HepG2 (cell line): ENCODE results near the gene SEC61G. TPM values are rescaled to one million over a fixed set of nuclear protein-coding genes. Genes with fewer than 3 reads are reported as not detected.

Source experiments
- AGO2 ChIP-seq: fragments of 200-400 bp; formaldehyde crosslinking; optimal IDR thresholded peaks from 2 replicates; pipeline ENCODE3; 2017; ENCODE audit warnings: mild to moderate bottlenecking, low read depth, low read length, moderate library complexity
- MEIS1 ChIP-seq: sonication (generic); formaldehyde crosslinking; IDR thresholded peaks from 2 replicates; pipeline ENCODE4 v1.9.0; 2021; ENCODE audit warnings: mild to moderate bottlenecking, missing genetic modification reagents, moderate library complexity, borderline replicate concordance
- ZFP41 ChIP-seq: sonication (generic); formaldehyde crosslinking; IDR thresholded peaks from 2 replicates; pipeline ENCODE4 v1.4.0; 2020; ENCODE audit warnings: mild to moderate bottlenecking, missing genetic modification reagents, borderline replicate concordance
- ZNF101 ChIP-seq: sonication (generic); formaldehyde crosslinking; IDR thresholded peaks from 2 replicates; pipeline ENCODE4 v1.4.0; 2020; ENCODE audit warnings: mild to moderate bottlenecking, low read depth, missing genetic modification reagents, borderline replicate concordance
- ZNF3 ChIP-seq: IDR thresholded peaks from 2 replicates; pipeline ENCODE4 v1.7.0; 2017; ENCODE audit warnings: inconsistent platforms
- ZNF431 ChIP-seq: sonication (generic); formaldehyde crosslinking; IDR thresholded peaks from 2 replicates; pipeline ENCODE4 v1.9.0; 2022; ENCODE audit warnings: missing genetic modification reagents, low read depth, mild to moderate bottlenecking, borderline replicate concordance
- ZNF589 ChIP-seq: sonication (generic); formaldehyde crosslinking; conservative IDR thresholded peaks from 2 replicates; pipeline ENCODE4 v1.8.0; 2022; ENCODE audit warnings: mild to moderate bottlenecking, moderate library complexity, missing genetic modification reagents
- ZNF629 ChIP-seq: sonication (generic); formaldehyde crosslinking; conservative IDR thresholded peaks from 2 replicates; pipeline ENCODE4 v1.5.0; 2020; ENCODE audit warnings: missing genetic modification reagents
- polyA plus RNA-seq, 8 experiments: library from polyadenylated mRNA; depleted of rRNA in 3 of 8; stranded (reverse) in 7 of 8; unstranded in 1 of 8; fragments of >200 nt; fragmentation: Illumina TruSeq in 4 of 8; extraction: Trizol in 4 of 8; gene quantifications; 2 replicates each; pipeline versions ENCODE4 v1.2.1 to v1.2.3, GENCODE V29; 2011 to 2016; ENCODE audit warnings: low read depth in 4 of 8, missing spikeins in 1 of 8, mixed read lengths in 1 of 8; ENCODE audit not compliant: insufficient read depth in 1 of 8
- total RNA-seq, 5 experiments: library from RNA; depleted of rRNA; stranded (reverse); fragments of >200 nt; fragmentation: Illumina TruSeq; extraction: Trizol; gene quantifications; 2 replicates each; pipeline ENCODE4 v1.2.3, GENCODE V29; 2016; ENCODE audit warnings: low read depth in 1 of 5
- TF ChIP-seq, protein P1 (sequence below), 2 experiments: sonication (generic) in 1 of 2; formaldehyde crosslinking in 1 of 2; IDR thresholded peaks; 2 replicates each; pipeline versions ENCODE4 v1.5.1 to v1.6.1; 2011 to 2020; ENCODE audit warnings: borderline replicate concordance in 1 of 2, low read depth in 1 of 2, low read length in 1 of 2, mild to moderate bottlenecking in 1 of 2, missing genetic modification reagents in 1 of 2, moderate library complexity in 1 of 2
- TF ChIP-seq, protein P2 (sequence below): sonication (generic); formaldehyde crosslinking; IDR thresholded peaks from 2 replicates; pipeline ENCODE4 v1.5.0; 2020; ENCODE audit warnings: missing genetic modification reagents
- TF ChIP-seq, protein P3 (sequence below): sonication (generic); formaldehyde crosslinking; IDR thresholded peaks from 2 replicates; pipeline ENCODE4 v1.5.1; 2020; ENCODE audit warnings: mild to moderate bottlenecking, missing genetic modification reagents, borderline replicate concordance
- TF ChIP-seq, protein P4 (sequence below): sonication (generic); formaldehyde crosslinking; IDR thresholded peaks from 2 replicates; pipeline ENCODE4 v1.5.0; 2020; ENCODE audit warnings: mild to moderate bottlenecking, missing genetic modification reagents
- TF ChIP-seq, protein P5 (sequence below): sonication (generic); formaldehyde crosslinking; IDR thresholded peaks from 2 replicates; pipeline ENCODE4 v1.5.0; 2020; ENCODE audit warnings: mild to moderate bottlenecking, missing genetic modification reagents, moderate library complexity

The SEC61G gene
- total and polyA plus RNA-seq, 2 of the 13 experiments (the other 11 are each of a cell fraction or from before 2014, with no cell fraction given), result 126 to 328 TPM

DNA sequence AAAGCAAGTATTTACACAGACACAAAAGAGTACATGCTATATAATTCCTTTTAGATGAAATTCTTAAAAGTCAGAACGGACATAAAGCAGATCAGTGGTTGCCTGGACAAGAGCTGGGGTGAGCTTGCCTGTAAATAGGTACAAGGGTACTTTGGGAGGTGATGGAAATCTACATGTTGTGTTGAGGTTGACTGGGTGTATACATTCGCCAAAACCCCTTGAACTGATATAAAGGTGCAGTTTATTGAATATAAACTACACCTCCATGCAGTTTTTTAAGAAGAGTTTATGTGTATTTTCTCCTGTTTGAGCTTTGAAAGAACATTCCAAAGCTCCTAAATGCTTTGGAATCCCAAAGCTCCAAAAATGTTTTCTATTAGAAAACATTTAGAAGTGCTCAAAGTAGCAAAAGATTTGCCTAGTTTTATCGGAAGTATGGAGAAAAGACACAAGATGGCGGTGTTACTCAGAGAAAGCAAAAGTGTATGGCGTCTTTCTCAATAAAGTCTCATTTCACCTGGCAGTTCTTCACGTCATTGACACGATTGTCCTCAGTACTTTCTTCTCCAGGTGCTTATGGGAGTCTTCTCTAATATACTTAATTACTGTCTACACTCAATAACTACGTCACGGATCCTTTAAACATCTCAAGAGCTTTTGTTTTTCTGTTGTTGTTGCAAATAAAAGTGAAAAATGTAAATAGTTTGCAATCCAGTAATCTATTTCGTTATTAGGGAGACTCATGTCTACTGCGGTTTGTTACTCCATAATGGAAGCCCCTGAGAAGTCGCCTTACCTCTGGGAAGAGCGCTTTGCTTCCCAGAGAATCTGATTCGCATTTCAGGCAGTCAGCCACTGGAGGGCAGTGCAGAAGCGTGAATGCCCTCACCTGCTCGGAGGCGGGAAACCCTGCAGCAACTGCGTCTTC lies 14.7 kb upstream of the SEC61G start (continued):
- no peak for TF ChIP-seq ZNF589
- 0 out of 2 replicates have a peak, but pooled peaks have one; percentile 38 for TF ChIP-seq ZNF431 (CRISPR knock-in tag)
- TF ChIP-seq, protein P1, sequence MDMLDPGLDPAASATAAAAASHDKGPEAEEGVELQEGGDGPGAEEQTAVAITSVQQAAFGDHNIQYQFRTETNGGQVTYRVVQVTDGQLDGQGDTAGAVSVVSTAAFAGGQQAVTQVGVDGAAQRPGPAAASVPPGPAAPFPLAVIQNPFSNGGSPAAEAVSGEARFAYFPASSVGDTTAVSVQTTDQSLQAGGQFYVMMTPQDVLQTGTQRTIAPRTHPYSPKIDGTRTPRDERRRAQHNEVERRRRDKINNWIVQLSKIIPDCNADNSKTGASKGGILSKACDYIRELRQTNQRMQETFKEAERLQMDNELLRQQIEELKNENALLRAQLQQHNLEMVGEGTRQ (IDR thresholded peaks at IDR 0.05; ENCODE audit: low read depth, low read length), result no peak
- TF ChIP-seq, protein P1 (CRISPR knock-in tag; IDR thresholded peaks at IDR 0.05; ENCODE audit: borderline replicate concordance), result no peak
- TF ChIP-seq, protein P2, sequence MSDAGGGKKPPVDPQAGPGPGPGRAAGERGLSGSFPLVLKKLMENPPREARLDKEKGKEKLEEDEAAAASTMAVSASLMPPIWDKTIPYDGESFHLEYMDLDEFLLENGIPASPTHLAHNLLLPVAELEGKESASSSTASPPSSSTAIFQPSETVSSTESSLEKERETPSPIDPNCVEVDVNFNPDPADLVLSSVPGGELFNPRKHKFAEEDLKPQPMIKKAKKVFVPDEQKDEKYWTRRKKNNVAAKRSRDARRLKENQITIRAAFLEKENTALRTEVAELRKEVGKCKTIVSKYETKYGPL (CRISPR knock-in tag), result no peak
- TF ChIP-seq MEIS1, result no peak
- TF ChIP-seq, protein P3, sequence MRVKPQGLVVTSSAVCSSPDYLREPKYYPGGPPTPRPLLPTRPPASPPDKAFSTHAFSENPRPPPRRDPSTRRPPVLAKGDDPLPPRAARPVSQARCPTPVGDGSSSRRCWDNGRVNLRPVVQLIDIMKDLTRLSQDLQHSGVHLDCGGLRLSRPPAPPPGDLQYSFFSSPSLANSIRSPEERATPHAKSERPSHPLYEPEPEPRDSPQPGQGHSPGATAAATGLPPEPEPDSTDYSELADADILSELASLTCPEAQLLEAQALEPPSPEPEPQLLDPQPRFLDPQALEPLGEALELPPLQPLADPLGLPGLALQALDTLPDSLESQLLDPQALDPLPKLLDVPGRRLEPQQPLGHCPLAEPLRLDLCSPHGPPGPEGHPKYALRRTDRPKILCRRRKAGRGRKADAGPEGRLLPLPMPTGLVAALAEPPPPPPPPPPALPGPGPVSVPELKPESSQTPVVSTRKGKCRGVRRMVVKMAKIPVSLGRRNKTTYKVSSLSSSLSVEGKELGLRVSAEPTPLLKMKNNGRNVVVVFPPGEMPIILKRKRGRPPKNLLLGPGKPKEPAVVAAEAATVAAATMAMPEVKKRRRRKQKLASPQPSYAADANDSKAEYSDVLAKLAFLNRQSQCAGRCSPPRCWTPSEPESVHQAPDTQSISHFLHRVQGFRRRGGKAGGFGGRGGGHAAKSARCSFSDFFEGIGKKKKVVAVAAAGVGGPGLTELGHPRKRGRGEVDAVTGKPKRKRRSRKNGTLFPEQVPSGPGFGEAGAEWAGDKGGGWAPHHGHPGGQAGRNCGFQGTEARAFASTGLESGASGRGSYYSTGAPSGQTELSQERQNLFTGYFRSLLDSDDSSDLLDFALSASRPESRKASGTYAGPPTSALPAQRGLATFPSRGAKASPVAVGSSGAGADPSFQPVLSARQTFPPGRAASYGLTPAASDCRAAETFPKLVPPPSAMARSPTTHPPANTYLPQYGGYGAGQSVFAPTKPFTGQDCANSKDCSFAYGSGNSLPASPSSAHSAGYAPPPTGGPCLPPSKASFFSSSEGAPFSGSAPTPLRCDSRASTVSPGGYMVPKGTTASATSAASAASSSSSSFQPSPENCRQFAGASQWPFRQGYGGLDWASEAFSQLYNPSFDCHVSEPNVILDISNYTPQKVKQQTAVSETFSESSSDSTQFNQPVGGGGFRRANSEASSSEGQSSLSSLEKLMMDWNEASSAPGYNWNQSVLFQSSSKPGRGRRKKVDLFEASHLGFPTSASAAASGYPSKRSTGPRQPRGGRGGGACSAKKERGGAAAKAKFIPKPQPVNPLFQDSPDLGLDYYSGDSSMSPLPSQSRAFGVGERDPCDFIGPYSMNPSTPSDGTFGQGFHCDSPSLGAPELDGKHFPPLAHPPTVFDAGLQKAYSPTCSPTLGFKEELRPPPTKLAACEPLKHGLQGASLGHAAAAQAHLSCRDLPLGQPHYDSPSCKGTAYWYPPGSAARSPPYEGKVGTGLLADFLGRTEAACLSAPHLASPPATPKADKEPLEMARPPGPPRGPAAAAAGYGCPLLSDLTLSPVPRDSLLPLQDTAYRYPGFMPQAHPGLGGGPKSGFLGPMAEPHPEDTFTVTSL (CRISPR knock-in tag), result no peak
- TF ChIP-seq ZFP41 (CRISPR knock-in tag), result no peak
- no peak for TF ChIP-seq ZNF629 (CRISPR knock-in tag)
- TF ChIP-seq ZNF3 (CRISPR knock-in tag), result no peak
- TF ChIP-seq ZNF101 (CRISPR knock-in tag), result no peak
- TF ChIP-seq, protein P4, sequence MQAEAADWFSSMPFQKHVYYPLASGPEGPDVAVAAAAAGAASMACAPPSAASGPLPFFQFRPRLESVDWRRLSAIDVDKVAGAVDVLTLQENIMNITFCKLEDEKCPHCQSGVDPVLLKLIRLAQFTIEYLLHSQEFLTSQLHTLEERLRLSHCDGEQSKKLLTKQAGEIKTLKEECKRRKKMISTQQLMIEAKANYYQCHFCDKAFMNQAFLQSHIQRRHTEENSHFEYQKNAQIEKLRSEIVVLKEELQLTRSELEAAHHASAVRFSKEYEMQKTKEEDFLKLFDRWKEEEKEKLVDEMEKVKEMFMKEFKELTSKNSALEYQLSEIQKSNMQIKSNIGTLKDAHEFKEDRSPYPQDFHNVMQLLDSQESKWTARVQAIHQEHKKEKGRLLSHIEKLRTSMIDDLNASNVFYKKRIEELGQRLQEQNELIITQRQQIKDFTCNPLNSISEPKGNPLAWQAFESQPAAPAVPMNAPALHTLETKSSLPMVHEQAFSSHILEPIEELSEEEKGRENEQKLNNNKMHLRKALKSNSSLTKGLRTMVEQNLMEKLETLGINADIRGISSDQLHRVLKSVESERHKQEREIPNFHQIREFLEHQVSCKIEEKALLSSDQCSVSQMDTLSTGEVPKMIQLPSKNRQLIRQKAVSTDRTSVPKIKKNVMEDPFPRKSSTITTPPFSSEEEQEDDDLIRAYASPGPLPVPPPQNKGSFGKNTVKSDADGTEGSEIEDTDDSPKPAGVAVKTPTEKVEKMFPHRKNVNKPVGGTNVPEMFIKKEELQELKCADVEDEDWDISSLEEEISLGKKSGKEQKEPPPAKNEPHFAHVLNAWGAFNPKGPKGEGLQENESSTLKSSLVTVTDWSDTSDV (CRISPR knock-in tag), result no peak
- TF ChIP-seq, protein P5, sequence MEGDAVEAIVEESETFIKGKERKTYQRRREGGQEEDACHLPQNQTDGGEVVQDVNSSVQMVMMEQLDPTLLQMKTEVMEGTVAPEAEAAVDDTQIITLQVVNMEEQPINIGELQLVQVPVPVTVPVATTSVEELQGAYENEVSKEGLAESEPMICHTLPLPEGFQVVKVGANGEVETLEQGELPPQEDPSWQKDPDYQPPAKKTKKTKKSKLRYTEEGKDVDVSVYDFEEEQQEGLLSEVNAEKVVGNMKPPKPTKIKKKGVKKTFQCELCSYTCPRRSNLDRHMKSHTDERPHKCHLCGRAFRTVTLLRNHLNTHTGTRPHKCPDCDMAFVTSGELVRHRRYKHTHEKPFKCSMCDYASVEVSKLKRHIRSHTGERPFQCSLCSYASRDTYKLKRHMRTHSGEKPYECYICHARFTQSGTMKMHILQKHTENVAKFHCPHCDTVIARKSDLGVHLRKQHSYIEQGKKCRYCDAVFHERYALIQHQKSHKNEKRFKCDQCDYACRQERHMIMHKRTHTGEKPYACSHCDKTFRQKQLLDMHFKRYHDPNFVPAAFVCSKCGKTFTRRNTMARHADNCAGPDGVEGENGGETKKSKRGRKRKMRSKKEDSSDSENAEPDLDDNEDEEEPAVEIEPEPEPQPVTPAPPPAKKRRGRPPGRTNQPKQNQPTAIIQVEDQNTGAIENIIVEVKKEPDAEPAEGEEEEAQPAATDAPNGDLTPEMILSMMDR (CRISPR knock-in tag), result peak; percentile 92
- no peak for TF ChIP-seq AGO2
